Measurements from ENCODE around the gene PTTG1.

Gene PTTG1

GRCh38 chr5:160471761-160472160 lies 50.1 kb downstream of the PTTG1 start:
- Histone ChIP-seq H3K36me3 (no peaks in the 10 kb centered on the region), H3K9me3 (no peaks in the 10 kb centered on the region), H3K4me3 (ENCODE audit: low read depth, low read length) (no peak overlapping the region), H3K4me1 (no peaks in the 10 kb centered on the region), H3K27me3 (peaks cover 5% of the 10 kb centered on the region; the same call in 1 of the 2 replicates)
- no peak for DNase-seq
- no peak for TF ChIP-seq CTCF (IDR thresholded peaks at IDR 0.05; ENCODE audit: low read depth, low read length)

GRCh38 chr5:160472482-160472881 lies 50.8 kb downstream of the PTTG1 start:
- no peaks in the 10 kb centered on the region for H3K4me1 ChIP-seq

GRCh38 chr5:160473681-160474080 lies 52.0 kb downstream of the PTTG1 start:
- Histone ChIP-seq H3K36me3 (no peaks in the 10 kb centered on the region), H3K9me3 (peaks cover 3% of the 10 kb centered on the region; the same call in 1 of the 2 replicates), H3K4me1 (no peaks in the 10 kb centered on the region), H3K27me3 (peaks cover 13% of the 10 kb centered on the region), H3K4me3 (ENCODE audit: low read depth, low read length) (no peak overlapping the region)
- no peak for TF ChIP-seq CTCF (IDR thresholded peaks at IDR 0.05; ENCODE audit: low read depth, low read length)
- DNase-seq, result no peak

More at GRCh38 chr5:160472482-160472881, 50.8 kb downstream of the PTTG1 start:
- Histone ChIP-seq H3K27me3 (peaks cover 13% of the 10 kb centered on the region), H3K4me3 (ENCODE audit: low read depth, low read length) (no peak overlapping the region), H3K9me3 (peaks cover 3% of the 10 kb centered on the region; the same call in 1 of the 2 replicates), H3K36me3 (no peaks in the 10 kb centered on the region)
- TF ChIP-seq CTCF (IDR thresholded peaks at IDR 0.05; ENCODE audit: low read depth, low read length), result no peak
- DNase-seq, result no peak

GRCh38 chr5:160474084-160474483 lies 52.4 kb downstream of the PTTG1 start:
- Histone ChIP-seq H3K4me3 (ENCODE audit: low read depth, low read length) (no peak overlapping the region), H3K36me3 (no peaks in the 10 kb centered on the region), H3K9me3 (peaks cover 3% of the 10 kb centered on the region; the same call in 1 of the 2 replicates), H3K27me3 (peaks cover 13% of the 10 kb centered on the region), H3K4me1 (no peaks in the 10 kb centered on the region)
- no peak for TF ChIP-seq CTCF (IDR thresholded peaks at IDR 0.05; ENCODE audit: low read depth, low read length)
- DNase-seq, result no peak

GRCh38 chr5:160475864-160476438 lies 54.3 kb downstream of the PTTG1 start:
- H3K4me3 ChIP-seq (ENCODE audit: low read depth, low read length), result no peak overlapping the region
- H3K27me3 ChIP-seq, result peaks cover 16% of the 10 kb centered on the region
- no peak for DNase-seq
- H3K4me1 ChIP-seq, result no peaks in the 10 kb centered on the region
- H3K9me3 ChIP-seq, result peaks cover 3% of the 10 kb centered on the region; the same call in 1 of the 2 replicates
- H3K36me3 ChIP-seq, result no peaks in the 10 kb centered on the region
- TF ChIP-seq CTCF (IDR thresholded peaks at IDR 0.05; ENCODE audit: low read depth, low read length), result no peak

GRCh38 chr5:160477266-160477970 lies 55.8 kb downstream of the PTTG1 start:
- Histone ChIP-seq H3K4me1 (no peaks in the 10 kb centered on the region), H3K4me3 (ENCODE audit: low read depth, low read length) (no peak overlapping the region), H3K27me3 (peaks cover 16% of the 10 kb centered on the region), H3K9me3 (peaks cover 3% of the 10 kb centered on the region; the same call in 1 of the 2 replicates), H3K36me3 (no peaks in the 10 kb centered on the region)
- TF ChIP-seq CTCF (IDR thresholded peaks at IDR 0.05; ENCODE audit: low read depth, low read length), result no peak
- DNase-seq, result no peak
